MM.1S (cell line): ENCODE data around the gene SPAG16.

ENCODE experiments used
- EZH2 ChIP-seq: fragments of 300-600 bp; sonication (generic); optimal IDR thresholded peaks from 2 replicates; pipeline ENCODE3; 2017; ENCODE audit warnings: low read depth, mild to moderate bottlenecking, antibody characterized with exemption, low read length, mixed read lengths
- EZH2phosphoT487 ChIP-seq: fragments of 300-600 bp; sonication (generic); IDR thresholded peaks from 2 replicates; pipeline ENCODE4 v1.6.1; 2018; ENCODE audit warnings: antibody characterized with exemption, low read length
- TF ChIP-seq, protein P1 (sequence below): fragments of 300-600 bp; sonication (generic); IDR thresholded peaks from 2 replicates; pipeline ENCODE4 v1.5.1; 2016; ENCODE audit warnings: antibody characterized with exemption, low read length, mixed read lengths

DNA sequence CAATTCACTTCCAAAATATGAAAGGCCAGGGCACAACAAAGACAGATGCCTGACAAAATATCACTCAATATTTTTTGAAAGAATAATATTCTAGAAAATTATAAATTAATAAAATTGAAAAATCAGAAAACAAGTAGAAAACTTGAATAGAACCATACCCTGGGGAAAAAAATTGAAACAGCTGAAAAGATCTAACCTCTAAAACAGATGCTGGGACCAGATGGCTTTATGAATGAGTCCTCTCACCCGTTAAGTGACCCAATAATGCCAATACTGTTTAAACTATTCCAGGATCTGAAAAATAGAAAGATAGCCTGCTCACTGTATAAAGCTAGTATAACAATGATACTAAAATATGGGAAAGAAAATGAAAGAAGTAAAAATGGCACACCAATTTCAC, 804.3 kb downstream of the SPAG16 start:
- TF ChIP-seq, protein P1, sequence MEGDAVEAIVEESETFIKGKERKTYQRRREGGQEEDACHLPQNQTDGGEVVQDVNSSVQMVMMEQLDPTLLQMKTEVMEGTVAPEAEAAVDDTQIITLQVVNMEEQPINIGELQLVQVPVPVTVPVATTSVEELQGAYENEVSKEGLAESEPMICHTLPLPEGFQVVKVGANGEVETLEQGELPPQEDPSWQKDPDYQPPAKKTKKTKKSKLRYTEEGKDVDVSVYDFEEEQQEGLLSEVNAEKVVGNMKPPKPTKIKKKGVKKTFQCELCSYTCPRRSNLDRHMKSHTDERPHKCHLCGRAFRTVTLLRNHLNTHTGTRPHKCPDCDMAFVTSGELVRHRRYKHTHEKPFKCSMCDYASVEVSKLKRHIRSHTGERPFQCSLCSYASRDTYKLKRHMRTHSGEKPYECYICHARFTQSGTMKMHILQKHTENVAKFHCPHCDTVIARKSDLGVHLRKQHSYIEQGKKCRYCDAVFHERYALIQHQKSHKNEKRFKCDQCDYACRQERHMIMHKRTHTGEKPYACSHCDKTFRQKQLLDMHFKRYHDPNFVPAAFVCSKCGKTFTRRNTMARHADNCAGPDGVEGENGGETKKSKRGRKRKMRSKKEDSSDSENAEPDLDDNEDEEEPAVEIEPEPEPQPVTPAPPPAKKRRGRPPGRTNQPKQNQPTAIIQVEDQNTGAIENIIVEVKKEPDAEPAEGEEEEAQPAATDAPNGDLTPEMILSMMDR: no peak
- no peak for TF ChIP-seq EZH2
- no peak for TF ChIP-seq EZH2phosphoT487
